CD4-positive, alpha-beta T cell treated with Interferon gamma for 1 hour (primary cell): ENCODE results near the gene CHD8.
"Not testable (repeated sequence)": the region's sequence is repeated elsewhere in the genome, so short reads cannot be mapped to it uniquely, and the experiment has no call there.

ENCODE experiments used
- DNase-seq: peaks from one replicate; pipeline ENCODE4 v3.0.0-alpha.2; 2020

Gene CHD8

GRCh38 chr14:21455912-21456667 lies at the start of gene CHD8:
TSS of gene CHD8 (minus strand) at chr14:21456123. CDS start at chr14:21431643, 24,480 bp downstream.
- DNase-seq = peak; percentile 100

GRCh38 chr14:21505012-21505553 lies 49.2 kb upstream of the CHD8 start:
- no peak for DNase-seq

GRCh38 chr14:21503376-21503775 lies 47.5 kb upstream of the CHD8 start:
- DNase-seq = no peak

- no peak for DNase-seq
These were observed 45.6 kb upstream of the CHD8 start for GRCh38 chr14:21501568-21501967.

GRCh38 chr14:21498540-21499526 lies 42.9 kb upstream of the CHD8 start:
- no peak for DNase-seq

GRCh38 chr14:21496453-21496852 lies 40.5 kb upstream of the CHD8 start:
- DNase-seq = no peak

- no peak for DNase-seq
These were observed 39.2 kb upstream of the CHD8 start for GRCh38 chr14:21494902-21495762.

GRCh38 chr14:21486640-21487087 lies 30.7 kb upstream of the CHD8 start:
- DNase-seq = no peak

GRCh38 chr14:21476925-21477681 lies 21.2 kb upstream of the CHD8 start, which contains the start of the genes RAB2B and TOX4:
TSS of gene RAB2B (minus strand) at chr14:21476959. CDS start at chr14:21476872, 87 bp downstream.
TSS of gene TOX4 (plus strand) at chr14:21477195. CDS start at chr14:21477279, 84 bp downstream.
- peak; percentile 97 for DNase-seq

GRCh38 chr14:21476523-21476924 lies 20.6 kb upstream of the CHD8 start:
- DNase-seq = no peak

- DNase-seq = no peak
These were observed 20.0 kb upstream of the CHD8 start for GRCh38 chr14:21475767-21476522.

GRCh38 chr14:21467616-21468015 lies 11.7 kb upstream of the CHD8 start:
- DNase-seq = no peak

- no peak for DNase-seq
These were observed 371 bp downstream of the CHD8 start for GRCh38 chr14:21455592-21455911.

- no peak for DNase-seq
These were observed 929 bp downstream of the CHD8 start for GRCh38 chr14:21454843-21455544.

- DNase-seq = no peak
These were observed 6.1 kb downstream of the CHD8 start for GRCh38 chr14:21449899-21450216.

- DNase-seq = not testable (repeated sequence)
These were observed 13.3 kb downstream of the CHD8 start for GRCh38 chr14:21442657-21443056.

- DNase-seq = no peak
These were observed 15.1 kb downstream of the CHD8 start for GRCh38 chr14:21440859-21441258.

GRCh38 chr14:21437063-21437901 lies 18.6 kb downstream of the CHD8 start:
- DNase-seq = peak; percentile 98

- DNase-seq = no peak
These were observed 19.3 kb downstream of the CHD8 start for GRCh38 chr14:21436567-21437062.
